ENCODE results near the gene PLLP. TPM values are rescaled to one million over a fixed set of nuclear protein-coding genes. Genes with fewer than 3 reads are reported as not detected.
A peak's percentile ranks its signal among the peaks of the same experiment; 100 is the strongest.

Gene PLLP
- total RNA-seq, 3 donors from 2014 or later: 3.8 to 44.6 (median 7.9) TPM

- H3K4me1 ChIP-seq: peaks cover 10 to 13% of the 10 kb centered on the region in 2 donors
- TF ChIP-seq POLR2AphosphoS5 (IDR thresholded peaks at IDR 0.05) (no peak), CTCF (IDR thresholded peaks at IDR 0.05) (no peak), POLR2A (IDR thresholded peaks at IDR 0.05) (no peak)
- peak overlapping the region; percentile 40 to 70 (median 56) for H3K4me3 ChIP-seq
- intact Hi-C loops (cut with DNase I; ENCODE audit: low total_unique reads): loop anchor here (5.0 kb wide), 1 partner anchor 52 kb away; the partner anchor contains the start of gene ARL2BP
- no peaks in the 10 kb centered on the region for H3K36me3 ChIP-seq
- H3K27ac ChIP-seq: peak overlapping the region; percentile 91 to 97
- peak in 1 of 2 donors; percentile 63 for DNase-seq (ENCODE audit: low spot score in 2 of 2)
- H3K9me3 ChIP-seq: no peaks in the 10 kb centered on the region
- no peaks in the 10 kb centered on the region for H3K27me3 ChIP-seq
These were observed 14.7 kb upstream of the PLLP start for GRCh38 chr16:57299009-57299718.

GRCh38 chr16:57297856-57298255, 13.4 kb upstream of the PLLP start:
- Histone ChIP-seq H3K27ac (no peak overlapping the region), H3K27me3 (no peaks in the 10 kb centered on the region), H3K4me1 (peaks cover 7 to 10% of the 10 kb centered on the region in 2 donors), H3K4me3 (no peak overlapping the region), H3K9me3 (no peaks in the 10 kb centered on the region), H3K36me3 (no peaks in the 10 kb centered on the region)
- TF ChIP-seq POLR2A (IDR thresholded peaks at IDR 0.05): no peak
- intact Hi-C loops (cut with DNase I; ENCODE audit: low total_unique reads): loop anchor here (5.0 kb wide), 1 partner anchor 51 kb away; the partner anchor contains the start of gene ARL2BP
- no peak for DNase-seq (ENCODE audit: low spot score in 2 of 2)

GRCh38 chr16:57289391-57290257, 5.2 kb upstream of the PLLP start:
- intact Hi-C loops (cut with DNase I; ENCODE audit: low total_unique reads): no loop called here
- no peak overlapping the region for H3K4me3 ChIP-seq
- no peaks in the 10 kb centered on the region for H3K36me3 ChIP-seq
- H3K27ac ChIP-seq: peak overlapping the region; percentile 43 to 61
- no peak for TF ChIP-seq POLR2AphosphoS5 (IDR thresholded peaks at IDR 0.05)
- TF ChIP-seq POLR2A (IDR thresholded peaks at IDR 0.05): no peak
- no peak for TF ChIP-seq CTCF (IDR thresholded peaks at IDR 0.05)
- no peaks in the 10 kb centered on the region for H3K9me3 ChIP-seq
- DNase-seq (ENCODE audit: low spot score in 2 of 2): no peak
- peaks cover 0 to under 1% of the 10 kb centered on the region in 2 donors for H3K4me1 ChIP-seq
- H3K27me3 ChIP-seq: no peaks in the 10 kb centered on the region

GRCh38 chr16:57285379-57285778, 907 bp upstream of the PLLP start:
- intact Hi-C loops (cut with DNase I; ENCODE audit: low total_unique reads): no loop called here
- Histone ChIP-seq H3K36me3 (no peaks in the 10 kb centered on the region), H3K27me3 (no peaks in the 10 kb centered on the region), H3K27ac (no peak overlapping the region), H3K9me3 (no peaks in the 10 kb centered on the region), H3K4me3 (no peak overlapping the region), H3K4me1 (peaks cover 0 to 7% of the 10 kb centered on the region in 2 donors)
- no peak for DNase-seq (ENCODE audit: low spot score in 2 of 2)
- TF ChIP-seq CTCF (IDR thresholded peaks at IDR 0.05) (no peak), POLR2AphosphoS5 (IDR thresholded peaks at IDR 0.05) (no peak), POLR2A (IDR thresholded peaks at IDR 0.05) (no peak)

GRCh38 chr16:57284952-57285363, 486 bp upstream of the PLLP start:
- Histone ChIP-seq H3K9me3 (no peaks in the 10 kb centered on the region), H3K36me3 (no peaks in the 10 kb centered on the region), H3K27me3 (no peaks in the 10 kb centered on the region), H3K27ac (peak overlapping the region in 1 of 2 donors; percentile 56), H3K4me3 (peak overlapping the region; percentile 46 to 80 (median 68)), H3K4me1 (peaks cover 0 to 7% of the 10 kb centered on the region in 2 donors)
- no peak for TF ChIP-seq CTCF (IDR thresholded peaks at IDR 0.05)
- TF ChIP-seq POLR2A (IDR thresholded peaks at IDR 0.05): no peak
- no peak for TF ChIP-seq POLR2AphosphoS5 (IDR thresholded peaks at IDR 0.05)
- no peak for DNase-seq (ENCODE audit: low spot score in 2 of 2)
- intact Hi-C loops (cut with DNase I; ENCODE audit: low total_unique reads): no loop called here
